Measurements from ENCODE around the gene CMIP. TPM values are rescaled to one million over a fixed set of nuclear protein-coding genes. Genes with fewer than 3 reads are reported as not detected.

Gene CMIP
- total RNA-seq, 3 donors from 2014 or later: 14.9 to 23.9 (median 17.6) TPM

DNA sequence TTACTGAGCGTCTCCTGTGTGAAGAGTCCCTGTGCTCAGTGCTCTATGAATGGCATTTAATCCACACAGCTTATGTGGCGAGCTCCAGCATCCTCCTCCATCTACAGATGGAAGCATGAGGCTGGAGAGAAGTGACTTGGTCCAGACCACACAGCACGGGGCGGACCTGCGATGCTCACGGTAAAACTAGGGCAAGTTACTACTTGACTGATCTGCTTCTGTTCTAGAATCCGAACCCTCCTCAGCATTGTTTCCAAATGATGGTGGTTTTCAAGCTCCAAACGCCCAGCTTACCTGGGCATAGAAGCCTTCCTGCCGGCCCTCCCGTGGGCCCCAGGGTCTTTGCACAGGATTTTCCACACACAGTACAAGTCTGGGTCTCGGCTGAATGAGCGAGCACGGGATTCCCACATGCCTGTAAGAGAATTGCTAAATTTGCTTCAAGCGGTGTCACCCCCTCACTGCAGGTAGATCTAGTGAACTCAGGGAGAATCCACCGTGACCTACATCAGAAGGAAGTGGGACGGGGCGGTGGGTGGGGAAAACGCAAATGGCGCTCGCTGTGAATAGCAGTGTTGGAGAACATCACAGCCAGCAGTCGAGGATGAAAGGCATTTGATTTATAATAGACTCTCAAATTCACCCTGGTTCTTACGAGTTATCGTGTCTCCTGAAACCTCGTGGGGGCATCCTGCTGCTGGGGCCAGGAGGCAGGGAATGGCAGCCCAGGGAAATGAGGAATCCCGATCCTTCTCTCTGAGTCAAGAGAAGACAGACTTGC, 101.1 kb downstream of the CMIP start:
- Histone ChIP-seq H3K36me3 (no peaks in the 10 kb centered on the region), H3K27ac (no peak overlapping the region), H3K9me3 (no peaks in the 10 kb centered on the region), H3K4me3 (no peak overlapping the region), H3K4me1 (peaks cover 0 to 6% of the 10 kb centered on the region in 2 donors), H3K27me3 (no peaks in the 10 kb centered on the region)
- intact Hi-C loops (cut with DNase I; ENCODE audit: low total_unique reads): no loop called here
- no peak for DNase-seq (ENCODE audit: low spot score in 2 of 2)
- TF ChIP-seq POLR2A (IDR thresholded peaks at IDR 0.05) (no peak), POLR2AphosphoS5 (IDR thresholded peaks at IDR 0.05) (no peak)
- TF ChIP-seq, protein P1, sequence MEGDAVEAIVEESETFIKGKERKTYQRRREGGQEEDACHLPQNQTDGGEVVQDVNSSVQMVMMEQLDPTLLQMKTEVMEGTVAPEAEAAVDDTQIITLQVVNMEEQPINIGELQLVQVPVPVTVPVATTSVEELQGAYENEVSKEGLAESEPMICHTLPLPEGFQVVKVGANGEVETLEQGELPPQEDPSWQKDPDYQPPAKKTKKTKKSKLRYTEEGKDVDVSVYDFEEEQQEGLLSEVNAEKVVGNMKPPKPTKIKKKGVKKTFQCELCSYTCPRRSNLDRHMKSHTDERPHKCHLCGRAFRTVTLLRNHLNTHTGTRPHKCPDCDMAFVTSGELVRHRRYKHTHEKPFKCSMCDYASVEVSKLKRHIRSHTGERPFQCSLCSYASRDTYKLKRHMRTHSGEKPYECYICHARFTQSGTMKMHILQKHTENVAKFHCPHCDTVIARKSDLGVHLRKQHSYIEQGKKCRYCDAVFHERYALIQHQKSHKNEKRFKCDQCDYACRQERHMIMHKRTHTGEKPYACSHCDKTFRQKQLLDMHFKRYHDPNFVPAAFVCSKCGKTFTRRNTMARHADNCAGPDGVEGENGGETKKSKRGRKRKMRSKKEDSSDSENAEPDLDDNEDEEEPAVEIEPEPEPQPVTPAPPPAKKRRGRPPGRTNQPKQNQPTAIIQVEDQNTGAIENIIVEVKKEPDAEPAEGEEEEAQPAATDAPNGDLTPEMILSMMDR (IDR thresholded peaks at IDR 0.05): no peak

DNA sequence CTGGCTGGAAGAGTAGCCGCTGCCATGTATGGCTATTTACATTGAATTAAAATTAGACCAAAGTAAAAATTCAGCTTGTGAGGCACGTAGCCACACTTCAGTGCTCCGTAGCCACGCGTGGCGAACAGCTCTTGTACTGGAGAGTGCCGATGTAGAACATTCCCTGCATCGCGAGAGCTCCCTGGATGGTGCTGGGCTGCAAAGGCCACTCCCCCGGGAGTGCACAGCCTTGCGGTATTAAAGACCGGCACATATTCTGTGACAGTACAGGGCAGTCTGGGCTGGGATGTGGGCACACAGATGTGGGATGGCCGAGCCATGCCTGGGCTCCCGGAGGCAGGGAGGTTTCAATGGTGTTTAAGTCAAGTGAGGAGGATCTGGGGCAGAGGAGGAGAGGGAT, 102.2 kb downstream of the CMIP start:
- no peak for DNase-seq (ENCODE audit: low spot score in 2 of 2)
- intact Hi-C loops (cut with DNase I; ENCODE audit: low total_unique reads): no loop called here
- H3K4me1 ChIP-seq: peaks cover 0 to 6% of the 10 kb centered on the region in 2 donors

DNA sequence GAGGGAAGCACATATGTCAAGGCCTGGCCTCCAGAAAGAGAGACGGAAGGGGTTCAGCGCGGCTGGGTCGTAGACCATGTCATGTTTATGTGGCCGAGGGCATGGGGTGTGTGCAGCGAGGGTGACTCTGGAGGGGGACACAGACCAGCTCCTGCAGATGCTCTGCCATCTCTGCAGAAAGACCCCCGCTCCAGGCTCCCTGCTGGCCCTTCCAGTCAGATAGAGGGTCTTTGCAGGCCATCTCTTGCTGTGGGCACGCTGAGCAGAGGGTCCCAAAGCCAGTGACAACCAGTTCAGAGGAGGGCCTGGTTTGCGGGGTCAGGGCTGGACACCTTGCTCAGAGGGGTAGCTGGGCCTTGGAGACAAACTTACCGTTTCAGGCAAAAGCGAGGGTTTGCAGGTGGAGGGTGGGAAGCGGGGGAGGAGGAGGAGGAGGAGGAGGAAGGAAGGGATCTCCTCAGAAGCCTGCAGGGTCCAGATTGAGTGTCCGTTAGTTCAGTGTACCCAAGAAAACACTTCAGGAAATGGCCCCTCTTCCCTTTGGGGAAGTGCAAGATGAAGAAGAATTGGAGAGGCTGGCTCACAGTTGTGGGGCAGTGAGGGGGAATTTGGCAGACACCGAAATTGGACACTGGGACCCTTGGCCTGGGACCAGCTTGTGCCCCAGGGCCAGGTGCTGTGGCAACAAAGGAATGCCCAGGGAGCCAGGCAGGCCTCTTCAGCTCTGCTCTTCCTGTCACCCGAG, 102.8 kb downstream of the CMIP start:
- Histone ChIP-seq H3K36me3 (no peaks in the 10 kb centered on the region), H3K27ac (no peak overlapping the region), H3K9me3 (no peaks in the 10 kb centered on the region), H3K4me3 (no peak overlapping the region), H3K4me1 (peaks cover 0 to 6% of the 10 kb centered on the region in 2 donors), H3K27me3 (no peaks in the 10 kb centered on the region)
- intact Hi-C loops (cut with DNase I; ENCODE audit: low total_unique reads): no loop called here
- DNase-seq (ENCODE audit: low spot score in 2 of 2): no peak
- TF ChIP-seq POLR2A (IDR thresholded peaks at IDR 0.05) (no peak), POLR2AphosphoS5 (IDR thresholded peaks at IDR 0.05) (no peak)
- TF ChIP-seq, protein P1 (IDR thresholded peaks at IDR 0.05): no peak

More for the DNA sequence above, 102.2 kb downstream of the CMIP start:
- TF ChIP-seq POLR2A (IDR thresholded peaks at IDR 0.05): no peak
- TF ChIP-seq, protein P1 (IDR thresholded peaks at IDR 0.05): no peak
- no peak for TF ChIP-seq POLR2AphosphoS5 (IDR thresholded peaks at IDR 0.05)
- no peak overlapping the region for H3K4me3 ChIP-seq
- H3K27me3 ChIP-seq: no peaks in the 10 kb centered on the region
- no peak overlapping the region for H3K27ac ChIP-seq
- no peaks in the 10 kb centered on the region for H3K36me3 ChIP-seq
- H3K9me3 ChIP-seq: no peaks in the 10 kb centered on the region

DNA sequence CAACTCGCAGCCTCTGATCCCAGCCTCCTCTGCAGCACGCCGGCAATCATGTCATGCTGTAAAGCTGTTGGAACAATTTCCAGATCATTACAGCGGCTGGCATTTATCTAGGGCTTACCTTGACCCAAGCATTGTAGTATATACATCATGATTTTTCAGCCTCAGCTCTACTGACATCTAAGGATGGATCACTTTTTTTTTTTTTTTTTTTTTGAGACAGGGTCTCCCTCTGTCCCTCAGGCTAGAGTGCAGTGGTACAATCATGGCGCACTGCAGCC, 103.3 kb downstream of the CMIP start:
- Histone ChIP-seq H3K36me3 (no peaks in the 10 kb centered on the region), H3K27me3 (no peaks in the 10 kb centered on the region), H3K9me3 (no peaks in the 10 kb centered on the region), H3K4me1 (peaks cover under 1 to 6% of the 10 kb centered on the region in 2 donors), H3K27ac (no peak overlapping the region), H3K4me3 (no peak overlapping the region)
- no peak for DNase-seq (ENCODE audit: low spot score in 2 of 2)
- intact Hi-C loops (cut with DNase I; ENCODE audit: low total_unique reads): no loop called here
- TF ChIP-seq POLR2AphosphoS5 (IDR thresholded peaks at IDR 0.05) (no peak), POLR2A (IDR thresholded peaks at IDR 0.05) (no peak)
- TF ChIP-seq, protein P1 (IDR thresholded peaks at IDR 0.05): no peak

DNA sequence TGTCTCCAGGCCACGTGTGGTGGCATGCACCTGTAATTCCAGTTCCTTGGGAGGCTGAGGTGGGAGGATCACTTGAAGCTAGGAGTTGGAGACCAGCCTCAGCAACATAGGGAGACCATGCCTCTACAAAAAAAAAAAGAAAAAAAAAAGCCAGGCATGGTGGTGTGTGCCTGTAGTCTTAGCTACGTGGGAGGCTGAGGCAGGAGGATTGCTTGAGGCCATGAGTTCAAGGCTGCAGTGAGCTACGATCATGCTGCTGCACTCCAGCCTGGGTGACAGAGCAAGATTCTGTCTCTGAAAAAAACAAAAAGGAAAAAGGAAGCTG, 103.9 kb downstream of the CMIP start:
- DNase-seq (ENCODE audit: low spot score in 2 of 2): no peak
- H3K4me1 ChIP-seq: peaks cover 5 to 12% of the 10 kb centered on the region in 2 donors
- H3K4me3 ChIP-seq: no peak overlapping the region
- no peak overlapping the region for H3K27ac ChIP-seq
- no peaks in the 10 kb centered on the region for H3K9me3 ChIP-seq
- TF ChIP-seq POLR2A (IDR thresholded peaks at IDR 0.05) (no peak), POLR2AphosphoS5 (IDR thresholded peaks at IDR 0.05) (no peak)
- TF ChIP-seq, protein P1 (IDR thresholded peaks at IDR 0.05): no peak
- intact Hi-C loops (cut with DNase I; ENCODE audit: low total_unique reads): no loop called here
- no peaks in the 10 kb centered on the region for H3K36me3 ChIP-seq
- H3K27me3 ChIP-seq: no peaks in the 10 kb centered on the region
